ENCODE data around the gene ATP1A3.

- TF ChIP-seq, protein P1, sequence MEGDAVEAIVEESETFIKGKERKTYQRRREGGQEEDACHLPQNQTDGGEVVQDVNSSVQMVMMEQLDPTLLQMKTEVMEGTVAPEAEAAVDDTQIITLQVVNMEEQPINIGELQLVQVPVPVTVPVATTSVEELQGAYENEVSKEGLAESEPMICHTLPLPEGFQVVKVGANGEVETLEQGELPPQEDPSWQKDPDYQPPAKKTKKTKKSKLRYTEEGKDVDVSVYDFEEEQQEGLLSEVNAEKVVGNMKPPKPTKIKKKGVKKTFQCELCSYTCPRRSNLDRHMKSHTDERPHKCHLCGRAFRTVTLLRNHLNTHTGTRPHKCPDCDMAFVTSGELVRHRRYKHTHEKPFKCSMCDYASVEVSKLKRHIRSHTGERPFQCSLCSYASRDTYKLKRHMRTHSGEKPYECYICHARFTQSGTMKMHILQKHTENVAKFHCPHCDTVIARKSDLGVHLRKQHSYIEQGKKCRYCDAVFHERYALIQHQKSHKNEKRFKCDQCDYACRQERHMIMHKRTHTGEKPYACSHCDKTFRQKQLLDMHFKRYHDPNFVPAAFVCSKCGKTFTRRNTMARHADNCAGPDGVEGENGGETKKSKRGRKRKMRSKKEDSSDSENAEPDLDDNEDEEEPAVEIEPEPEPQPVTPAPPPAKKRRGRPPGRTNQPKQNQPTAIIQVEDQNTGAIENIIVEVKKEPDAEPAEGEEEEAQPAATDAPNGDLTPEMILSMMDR (conservative IDR thresholded peaks at IDR 0.05; ENCODE audit: low read depth, low read length) = no peak
- no peak for TF ChIP-seq EZH2phosphoT487 (IDR thresholded peaks at IDR 0.05; ENCODE audit: borderline replicate concordance, low read length)
- TF ChIP-seq EZH2 (IDR thresholded peaks at IDR 0.05; ENCODE audit: low read length, unreplicated experiment) = no peak
Measured at GRCh38 chr19:41937525-41938468, 56.2 kb downstream of the ATP1A3 start.

Measured in PC-3 (cell line).